ENCODE results near the gene SLC38A2. TPM values are rescaled to one million over a fixed set of nuclear protein-coding genes. Genes with fewer than 3 reads are reported as not detected.
"Not testable (repeated sequence)": the region's sequence is repeated elsewhere in the genome, so short reads cannot be mapped to it uniquely, and the experiment has no call there.

The SLC38A2 gene
- total RNA-seq, 1 donor from 2014 or later = 161 TPM

DNA sequence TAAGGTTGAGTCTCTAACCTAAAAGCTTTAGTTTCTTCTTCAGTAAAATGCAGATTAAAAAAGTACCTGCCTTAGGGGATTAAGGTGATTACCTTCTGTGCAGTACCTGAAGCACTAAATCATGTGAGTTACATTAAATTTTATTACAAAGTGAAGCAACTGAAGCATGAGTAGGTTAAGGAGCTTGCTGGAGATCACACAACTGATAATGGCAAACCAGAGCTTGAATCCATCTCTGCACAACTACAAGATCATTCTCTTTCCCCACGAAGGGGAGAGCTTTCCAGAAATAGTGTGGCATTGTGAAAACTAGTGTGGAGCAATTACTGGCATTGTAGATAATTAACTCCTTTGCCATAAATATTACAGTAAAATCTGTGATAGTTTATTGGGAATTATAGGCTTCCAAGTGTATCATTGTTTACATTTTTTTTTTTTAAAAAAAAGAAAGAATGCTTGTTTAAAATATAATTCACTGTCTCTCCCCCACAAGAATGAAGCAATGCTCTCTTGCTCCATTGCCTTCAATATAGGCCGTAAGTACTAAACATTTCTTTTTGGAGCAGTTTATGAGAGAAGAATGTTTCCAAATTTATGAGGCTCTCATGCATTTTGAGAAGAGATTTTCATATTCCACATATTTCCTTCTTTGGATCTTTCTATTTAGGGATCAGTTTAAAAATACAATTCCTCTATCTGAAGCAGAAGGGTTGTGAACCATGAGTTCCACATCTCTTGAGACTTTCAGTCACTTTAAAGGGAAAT is 20.5 kb downstream of the SLC38A2 start:
- DNase-seq (ENCODE audit: low spot score) = no peak
- Mint-ChIP-seq H3K9me3 (peaks cover 6% of the 10 kb centered on the region), H3K4me1 (ENCODE audit: low read depth) (peaks cover 25% of the 10 kb centered on the region), H3K27me3 (ENCODE audit: insufficient read depth) (peaks cover 2% of the 10 kb centered on the region), H3K27ac (no peak overlapping the region), H3K4me3 (no peak overlapping the region), H3K36me3 (ENCODE audit: low read depth) (no peaks in the 10 kb centered on the region)
- intact Hi-C loops (cut with micrococcal nuclease) = no loop called here

DNA sequence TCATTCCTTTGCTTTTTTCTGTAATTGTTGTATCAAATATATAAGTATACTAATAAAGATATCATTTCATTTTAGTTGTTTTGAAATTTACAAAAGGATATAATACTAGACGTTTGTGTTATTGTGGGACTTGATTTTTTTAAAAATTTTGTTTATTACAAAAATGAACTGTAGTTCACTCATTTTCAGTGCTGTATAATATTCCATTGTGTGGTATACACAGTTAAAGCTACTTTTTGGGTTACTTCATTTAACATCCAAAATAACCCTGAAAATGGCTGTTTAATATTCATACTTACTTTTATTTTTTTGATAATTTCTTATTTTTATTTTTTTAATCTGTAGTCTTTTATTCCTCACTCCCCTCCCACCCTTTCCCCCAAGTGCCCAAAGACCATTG is 21.4 kb downstream of the SLC38A2 start:
- H3K36me3 Mint-ChIP-seq (ENCODE audit: low read depth) = no peaks in the 10 kb centered on the region
- intact Hi-C loops (cut with micrococcal nuclease) = no loop called here
- H3K27me3 Mint-ChIP-seq (ENCODE audit: insufficient read depth) = peaks cover 2% of the 10 kb centered on the region
- H3K9me3 Mint-ChIP-seq = peaks cover 6% of the 10 kb centered on the region
- H3K4me3 Mint-ChIP-seq = no peak overlapping the region
- peaks cover 25% of the 10 kb centered on the region for H3K4me1 Mint-ChIP-seq (ENCODE audit: low read depth)
- DNase-seq (ENCODE audit: low spot score) = no peak
- no peak overlapping the region for H3K27ac Mint-ChIP-seq

DNA sequence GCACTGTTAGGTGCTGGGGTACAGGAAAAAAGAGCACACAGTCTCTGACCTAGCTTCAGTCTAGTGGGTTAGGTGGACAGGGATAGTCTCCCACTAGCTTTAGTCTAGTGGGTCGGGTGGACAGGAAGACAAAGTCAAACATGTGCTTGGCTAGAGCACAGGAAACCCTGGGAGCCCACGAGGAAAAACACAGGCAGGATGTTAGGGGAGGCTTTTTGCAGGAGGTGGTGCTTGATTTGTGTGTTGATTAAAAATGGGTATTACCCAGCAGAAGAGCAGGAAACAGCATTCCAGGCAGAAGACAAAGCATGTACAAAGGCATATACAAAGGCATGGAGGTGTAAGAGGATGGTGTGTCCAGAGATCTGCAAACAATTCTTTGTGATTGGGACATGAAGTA is 23.3 kb downstream of the SLC38A2 start:
- Mint-ChIP-seq H3K27ac (no peak overlapping the region), H3K4me1 (ENCODE audit: low read depth) (peaks cover 20% of the 10 kb centered on the region), H3K27me3 (ENCODE audit: insufficient read depth) (peaks cover 2% of the 10 kb centered on the region), H3K36me3 (ENCODE audit: low read depth) (no peaks in the 10 kb centered on the region), H3K4me3 (no peak overlapping the region), H3K9me3 (peaks cover 6% of the 10 kb centered on the region)
- DNase-seq (ENCODE audit: low spot score) = no peak
- intact Hi-C loops (cut with micrococcal nuclease) = no loop called here

DNA sequence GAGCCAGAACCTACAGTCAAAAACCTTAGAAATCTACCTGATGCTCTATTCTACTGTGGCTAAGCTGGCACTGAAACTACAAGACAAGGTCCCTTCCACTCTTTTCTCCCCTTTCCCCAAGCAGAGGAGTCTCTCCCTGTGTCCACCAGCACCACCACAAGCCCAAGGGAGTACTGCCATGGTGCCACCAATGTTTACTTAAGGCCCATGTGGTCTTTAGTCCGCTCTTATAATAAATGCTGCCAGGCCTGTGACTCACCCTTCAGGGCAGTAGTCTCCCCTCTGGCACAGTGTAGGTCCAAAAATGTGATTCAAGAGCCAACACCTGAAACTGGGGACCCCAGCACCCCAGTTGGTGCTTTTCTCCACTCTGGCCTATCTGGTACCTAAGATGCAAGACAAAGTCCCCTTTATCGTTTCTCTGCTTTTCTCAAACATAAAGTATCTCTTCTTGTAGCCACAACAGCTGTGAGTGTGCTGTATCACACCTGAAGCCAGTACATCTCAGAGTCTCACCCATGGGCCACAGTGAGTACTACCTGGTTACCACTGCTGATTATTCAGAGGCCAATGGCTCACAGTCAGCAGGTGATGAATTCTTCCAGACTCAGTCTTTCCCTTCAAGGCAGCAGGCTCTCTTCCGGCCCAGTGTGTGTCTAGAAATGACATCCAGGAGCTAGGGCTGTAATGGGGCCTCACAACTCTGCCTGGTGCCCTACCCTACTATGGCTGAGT is 29.3 kb downstream of the SLC38A2 start:
- no peaks in the 10 kb centered on the region for H3K4me1 Mint-ChIP-seq (ENCODE audit: low read depth)
- DNase-seq (ENCODE audit: low spot score) = no peak
- no peak overlapping the region for H3K4me3 Mint-ChIP-seq
- peaks cover 9% of the 10 kb centered on the region for H3K27me3 Mint-ChIP-seq (ENCODE audit: insufficient read depth)
- intact Hi-C loops (cut with micrococcal nuclease) = no loop called here
- no peak overlapping the region for H3K27ac Mint-ChIP-seq
- H3K36me3 Mint-ChIP-seq (ENCODE audit: low read depth) = no peaks in the 10 kb centered on the region
- H3K9me3 Mint-ChIP-seq = no peaks in the 10 kb centered on the region

DNA sequence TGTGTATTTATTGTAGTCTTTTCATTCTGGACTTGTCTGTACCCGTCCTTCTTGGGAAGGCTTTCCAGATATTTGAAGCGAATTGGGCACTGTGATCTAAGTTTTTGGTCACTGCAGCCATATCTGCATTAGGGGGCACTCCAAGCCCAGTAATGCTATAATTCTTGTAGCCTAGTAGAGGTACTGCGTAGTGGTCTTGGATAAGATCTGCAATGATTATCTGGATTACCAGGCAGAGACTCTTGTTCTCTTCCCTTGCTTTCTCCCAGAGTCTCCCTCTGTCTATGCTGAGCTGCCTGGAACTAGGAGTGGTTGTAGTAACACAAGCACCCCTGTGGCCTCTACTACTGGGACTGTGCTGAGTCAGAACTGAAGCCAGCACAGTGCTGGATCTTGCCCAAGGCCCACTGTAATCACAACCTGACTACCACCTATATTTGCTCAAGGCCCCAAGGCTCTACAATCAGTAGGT is 30.0 kb downstream of the SLC38A2 start:
- no peaks in the 10 kb centered on the region for H3K9me3 Mint-ChIP-seq
- H3K27me3 Mint-ChIP-seq (ENCODE audit: insufficient read depth) = peaks cover 9% of the 10 kb centered on the region
- no peak overlapping the region for H3K27ac Mint-ChIP-seq
- DNase-seq (ENCODE audit: low spot score) = no peak
- intact Hi-C loops (cut with micrococcal nuclease) = loop anchor here (1.0 kb wide), 3 partner anchors 319 to 679 kb away; no protein-coding TSS in a partner anchor
- no peaks in the 10 kb centered on the region for H3K36me3 Mint-ChIP-seq (ENCODE audit: low read depth)
- H3K4me1 Mint-ChIP-seq (ENCODE audit: low read depth) = no peaks in the 10 kb centered on the region
- no peak overlapping the region for H3K4me3 Mint-ChIP-seq

DNA sequence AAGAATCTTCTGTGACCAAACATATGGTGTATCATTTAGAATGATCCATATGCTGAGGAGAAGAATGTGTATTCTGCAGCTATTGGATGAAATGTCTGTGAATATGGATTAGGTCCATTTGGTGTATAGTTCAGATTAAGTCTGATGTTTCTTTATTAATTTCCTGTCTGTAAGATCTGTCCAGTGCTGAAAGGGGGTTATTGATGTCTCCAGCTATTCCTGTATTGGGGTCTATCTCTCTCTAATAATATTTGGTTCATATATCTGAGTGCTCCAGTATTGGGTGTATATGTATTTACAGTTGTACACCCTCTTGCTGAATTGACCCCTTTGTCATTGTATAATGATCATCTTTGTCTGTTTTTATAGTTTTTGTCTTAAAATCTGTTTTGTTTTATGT is 33.5 kb downstream of the SLC38A2 start:
- intact Hi-C loops (cut with micrococcal nuclease) = no loop called here
- Mint-ChIP-seq H3K27me3 (ENCODE audit: insufficient read depth) (peaks cover 13% of the 10 kb centered on the region), H3K4me1 (ENCODE audit: low read depth) (no peaks in the 10 kb centered on the region)

DNA sequence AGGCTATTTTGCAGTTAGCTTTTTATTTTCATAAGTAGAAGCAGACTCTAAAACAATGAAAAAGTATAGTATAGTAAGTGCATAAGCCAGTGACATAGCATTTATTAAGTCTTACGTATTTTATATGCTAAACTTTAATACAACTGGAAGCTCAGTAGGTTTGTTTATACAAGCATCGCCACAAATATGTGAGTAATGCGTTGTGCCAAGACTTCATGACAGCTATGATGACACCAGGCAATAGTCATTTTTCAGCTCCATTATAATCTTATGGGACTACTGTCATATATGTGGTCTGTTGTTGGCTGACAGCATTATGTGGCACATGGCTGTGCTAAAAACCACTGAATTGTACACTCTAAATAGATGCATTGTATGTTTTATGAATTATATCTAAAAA is 40.3 kb downstream of the SLC38A2 start:
- Mint-ChIP-seq H3K9me3 (peaks cover 39% of the 10 kb centered on the region), H3K36me3 (ENCODE audit: low read depth) (no peaks in the 10 kb centered on the region), H3K27me3 (ENCODE audit: insufficient read depth) (peaks cover 4% of the 10 kb centered on the region), H3K4me1 (ENCODE audit: low read depth) (no peaks in the 10 kb centered on the region), H3K4me3 (no peak overlapping the region), H3K27ac (no peak overlapping the region)
- no peak for DNase-seq (ENCODE audit: low spot score)
- intact Hi-C loops (cut with micrococcal nuclease) = no loop called here

More for the DNA sequence above, 33.5 kb downstream of the SLC38A2 start:
- H3K27ac Mint-ChIP-seq = no peak overlapping the region
- H3K9me3 Mint-ChIP-seq = peaks cover 4% of the 10 kb centered on the region
- H3K4me3 Mint-ChIP-seq = no peak overlapping the region
- H3K36me3 Mint-ChIP-seq (ENCODE audit: low read depth) = no peaks in the 10 kb centered on the region
- DNase-seq (ENCODE audit: low spot score) = no peak

DNA sequence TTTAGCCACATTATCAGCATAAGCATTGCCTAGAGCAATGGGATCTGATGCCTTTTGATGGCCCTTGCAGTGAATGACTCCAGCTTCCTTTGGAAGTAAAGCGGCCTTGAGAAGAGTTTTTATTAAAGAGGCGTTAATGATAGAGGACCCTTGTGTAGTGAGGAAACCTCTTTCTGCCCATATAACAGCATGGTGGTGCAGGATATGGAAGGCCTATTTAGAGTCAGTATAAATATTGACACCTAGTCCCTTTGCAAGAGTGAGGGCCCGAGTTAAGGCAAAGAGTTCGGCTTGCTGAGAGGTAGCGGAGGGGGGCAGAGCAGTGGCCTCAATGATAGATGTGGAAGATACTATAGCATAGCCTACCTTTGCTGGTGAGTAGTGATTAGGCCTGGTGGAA is 47.5 kb downstream of the SLC38A2 start:
- intact Hi-C loops (cut with micrococcal nuclease); H3K4me3 Mint-ChIP-seq: not testable (repeated sequence)

DNA sequence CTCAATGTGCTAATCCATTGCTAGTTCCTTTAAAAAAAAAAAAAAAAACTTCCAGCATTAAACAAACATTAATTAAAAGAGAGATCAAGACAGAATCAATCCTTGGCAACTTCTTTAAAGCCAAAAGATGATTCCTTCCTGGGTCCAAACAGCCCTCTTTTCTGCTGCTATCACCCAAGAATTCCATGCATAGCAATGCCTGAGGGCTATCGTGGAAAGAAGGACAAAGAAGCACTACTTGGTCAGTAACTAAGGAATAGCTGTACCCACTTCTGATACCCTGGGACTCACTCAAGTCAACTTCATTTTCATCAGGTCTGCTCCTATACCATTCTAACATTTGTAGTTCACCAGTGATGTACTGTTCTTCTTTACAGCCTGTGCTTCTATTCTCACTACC is 51.8 kb downstream of the SLC38A2 start:
- no peak for DNase-seq (ENCODE audit: low spot score)
- Mint-ChIP-seq H3K27me3 (ENCODE audit: insufficient read depth) (peaks cover 4% of the 10 kb centered on the region), H3K4me3 (no peak overlapping the region), H3K9me3 (no peaks in the 10 kb centered on the region), H3K27ac (no peak overlapping the region), H3K36me3 (ENCODE audit: low read depth) (no peaks in the 10 kb centered on the region), H3K4me1 (ENCODE audit: low read depth) (no peaks in the 10 kb centered on the region)
- intact Hi-C loops (cut with micrococcal nuclease) = no loop called here

More for the DNA sequence above, 47.5 kb downstream of the SLC38A2 start:
- H3K4me1 Mint-ChIP-seq (ENCODE audit: low read depth); DNase-seq (ENCODE audit: low spot score); H3K27me3 Mint-ChIP-seq (ENCODE audit: insufficient read depth); H3K27ac Mint-ChIP-seq; H3K36me3 Mint-ChIP-seq (ENCODE audit: low read depth): not testable (repeated sequence)
- H3K9me3 Mint-ChIP-seq = peaks cover 23% of the 10 kb centered on the region

DNA sequence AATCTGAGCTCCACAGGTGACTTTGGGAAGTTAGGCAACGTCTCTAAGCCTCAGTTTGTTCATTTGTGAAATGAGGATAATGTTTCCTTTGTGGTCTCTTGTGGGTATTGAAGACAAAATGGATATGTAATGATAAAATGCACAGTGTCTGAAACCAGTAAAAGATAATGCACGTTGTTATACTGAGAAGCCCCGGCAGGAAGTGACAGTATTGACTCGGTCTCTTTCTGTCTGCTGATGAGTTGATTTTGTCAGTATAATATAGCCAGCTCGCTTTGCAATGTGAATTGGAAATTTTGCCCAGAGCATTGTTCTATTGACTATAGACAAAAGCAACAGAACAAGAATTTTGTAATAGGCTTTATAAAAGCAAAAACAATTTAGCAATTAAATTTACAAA is 54.5 kb downstream of the SLC38A2 start:
- no peaks in the 10 kb centered on the region for H3K4me1 Mint-ChIP-seq (ENCODE audit: low read depth)
- no peak overlapping the region for H3K27ac Mint-ChIP-seq
- H3K9me3 Mint-ChIP-seq = peaks cover 4% of the 10 kb centered on the region
- no peak overlapping the region for H3K4me3 Mint-ChIP-seq
- H3K36me3 Mint-ChIP-seq (ENCODE audit: low read depth) = no peaks in the 10 kb centered on the region
- H3K27me3 Mint-ChIP-seq (ENCODE audit: insufficient read depth) = peaks cover 8% of the 10 kb centered on the region
- intact Hi-C loops (cut with micrococcal nuclease) = no loop called here
- DNase-seq (ENCODE audit: low spot score) = no peak

Other genes with a start within 250 kb of the SLC38A2 start
- gene SLC38A1, start 103.7 kb downstream of the SLC38A2 start, total RNA-seq = 172 and 182 TPM in 2 replicates

Data from activated T-helper 1 cell treated with anti-CD3 and anti-CD28 coated beads, Interleukin-12 subunit alpha, Interleukin-12 subunit beta, Interleukin-2, Interleukin-4 antibody, amounts not matched to agents 30 ng/mL and 10 ng/mL and 1 ng/mL, durations not matched to agents 14 hours and 24 hours and 36 hours (primary cell).